Loucy (cell line): ENCODE measurements around the gene KCNJ3.

Experiments
- CTCF ChIP-seq: fragments of 200-600 bp; sonication (generic); conservative IDR thresholded peaks from 2 replicates; pipeline ENCODE4 v1.5.1; 2014; ENCODE audit warnings: mild to moderate bottlenecking, antibody characterized with exemption, low read length
- EZH2phosphoT487 ChIP-seq: fragments of 200-600 bp; IDR thresholded peaks from 2 replicates; pipeline ENCODE4 v1.6.1; 2018; ENCODE audit warnings: antibody characterized with exemption, mild to moderate bottlenecking, moderate library complexity, borderline replicate concordance

- TF ChIP-seq CTCF (no peak), EZH2phosphoT487 (no peak)
Observed at GRCh38 chr2:154692927-154693326, 5.6 kb upstream of the KCNJ3 start.
